ENCODE measurements around the gene PLEKHH1. TPM values are rescaled to one million over a fixed set of nuclear protein-coding genes. Genes with fewer than 3 reads are reported as not detected.

Gene PLEKHH1
- total and polyA plus RNA-seq, 3 experiments from 2014 or later, result 0.77 to 0.86 TPM; not detected in 1

GRCh38 chr14:67576216-67576955, 43.3 kb downstream of the PLEKHH1 start:
- ChIA-PET POLR2A (no interaction called here), CTCF (interaction anchor here (1.0 to 1.9 kb wide), 3 partner anchors 50 to 150 kb away, joined by 3 to 14 read pairs (median 5); no protein-coding TSS in a partner anchor)
- H3K4me1 ChIP-seq (ENCODE audit: insufficient read depth, low read length), result no peaks in the 10 kb centered on the region
- no peak overlapping the region for H3K27ac ChIP-seq (ENCODE audit: low read depth, low read length)
- DNase-seq, result no peak
- no peak overlapping the region for H3K4me3 ChIP-seq (ENCODE audit: low read length)
- H3K9me3 ChIP-seq (ENCODE audit: low read length), result no peaks in the 10 kb centered on the region
- Mint-ChIP-seq H3K9me3 (no peaks in the 10 kb centered on the region), H3K27ac (peak overlapping the region in 2 of 8 donors; percentile 26 to 70), H3K36me3 (no peaks in the 10 kb centered on the region), H3K4me3 (no peak overlapping the region), H3K27me3 (peaks cover 1 to 5% of the 10 kb centered on the region in 2 donors), H3K4me1 (no peaks in the 10 kb centered on the region)
- no peaks in the 10 kb centered on the region for H3K36me3 ChIP-seq (ENCODE audit: insufficient read depth, low read length)
- no peaks in the 10 kb centered on the region for H3K27me3 ChIP-seq (ENCODE audit: insufficient read depth, low read length, poor library complexity, severe bottlenecking)

DNA sequence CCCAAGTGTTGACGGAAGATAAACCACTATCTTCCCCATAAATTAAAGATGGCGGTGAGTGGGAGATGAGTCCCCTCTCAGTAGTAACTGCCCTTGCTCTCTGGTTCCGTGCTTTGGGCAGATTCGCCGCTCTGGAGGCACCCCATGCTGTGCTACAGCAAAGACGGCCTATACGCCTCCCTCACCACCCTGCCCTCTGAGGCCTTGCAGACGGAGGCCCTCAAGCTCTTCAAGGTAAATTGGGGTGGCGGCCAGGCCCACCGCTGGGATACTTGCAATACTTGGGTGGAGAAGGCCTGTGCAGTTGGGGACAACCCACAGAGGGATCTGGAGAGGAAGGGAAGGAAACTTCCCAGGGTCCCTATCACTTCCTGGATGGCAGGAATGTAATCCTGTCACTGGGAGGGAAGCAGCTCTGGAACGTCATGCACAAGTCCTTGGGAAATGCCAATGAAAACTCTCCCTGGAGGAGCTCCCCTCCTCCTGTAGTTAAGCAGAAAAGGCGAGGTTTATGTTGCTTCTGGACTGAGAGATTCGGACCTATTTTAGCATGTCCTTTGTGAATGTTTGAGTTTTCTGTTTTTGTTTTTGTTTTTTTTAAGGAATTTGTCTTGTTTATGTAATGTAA, 44.2 kb downstream of the PLEKHH1 start:
- Mint-ChIP-seq H3K9me3 (no peaks in the 10 kb centered on the region), H3K4me3 (no peak overlapping the region), H3K27ac (no peak overlapping the region), H3K36me3 (no peaks in the 10 kb centered on the region), H3K4me1 (no peaks in the 10 kb centered on the region), H3K27me3 (peaks cover 0 to 4% of the 10 kb centered on the region in 2 donors)
- ChIA-PET CTCF (interaction anchor here (1.5 to 1.9 kb wide), 2 partner anchors 149 to 151 kb away, joined by 6 to 14 read pairs; no protein-coding TSS in a partner anchor), POLR2A (no interaction called here)
- DNase-seq, result no peak
- no peaks in the 10 kb centered on the region for H3K27me3 ChIP-seq (ENCODE audit: insufficient read depth, low read length, poor library complexity, severe bottlenecking)
- H3K27ac ChIP-seq (ENCODE audit: low read depth, low read length), result no peak overlapping the region
- H3K36me3 ChIP-seq (ENCODE audit: insufficient read depth, low read length), result no peaks in the 10 kb centered on the region
- H3K4me3 ChIP-seq (ENCODE audit: low read length), result no peak overlapping the region
- no peaks in the 10 kb centered on the region for H3K9me3 ChIP-seq (ENCODE audit: low read length)
- no peaks in the 10 kb centered on the region for H3K4me1 ChIP-seq (ENCODE audit: insufficient read depth, low read length)

- no peaks in the 10 kb centered on the region for H3K36me3 ChIP-seq (ENCODE audit: insufficient read depth, low read length)
- no peak overlapping the region for H3K4me3 ChIP-seq (ENCODE audit: low read length)
- ChIA-PET POLR2A (no interaction called here), CTCF (interaction anchor here (0.8 to 1.7 kb wide), 4 partner anchors 11 to 150 kb away, joined by 3 to 6 read pairs (median 4); no protein-coding TSS in a partner anchor)
- H3K27ac ChIP-seq (ENCODE audit: low read depth, low read length), result no peak overlapping the region
- no peak overlapping the region for H3K4me3 Mint-ChIP-seq
- H3K36me3 Mint-ChIP-seq, result no peaks in the 10 kb centered on the region
- no peaks in the 10 kb centered on the region for H3K9me3 ChIP-seq (ENCODE audit: low read length)
- no peak overlapping the region for H3K27ac Mint-ChIP-seq
- H3K4me1 ChIP-seq (ENCODE audit: insufficient read depth, low read length), result no peaks in the 10 kb centered on the region
- H3K9me3 Mint-ChIP-seq, result no peaks in the 10 kb centered on the region
- no peaks in the 10 kb centered on the region for H3K4me1 Mint-ChIP-seq
- DNase-seq, result no peak
- no peaks in the 10 kb centered on the region for H3K27me3 ChIP-seq (ENCODE audit: insufficient read depth, low read length, poor library complexity, severe bottlenecking)
- peaks cover 0 to 4% of the 10 kb centered on the region in 2 donors for H3K27me3 Mint-ChIP-seq
These were observed 45.0 kb downstream of the PLEKHH1 start for GRCh38 chr14:67577909-67578749.

DNA sequence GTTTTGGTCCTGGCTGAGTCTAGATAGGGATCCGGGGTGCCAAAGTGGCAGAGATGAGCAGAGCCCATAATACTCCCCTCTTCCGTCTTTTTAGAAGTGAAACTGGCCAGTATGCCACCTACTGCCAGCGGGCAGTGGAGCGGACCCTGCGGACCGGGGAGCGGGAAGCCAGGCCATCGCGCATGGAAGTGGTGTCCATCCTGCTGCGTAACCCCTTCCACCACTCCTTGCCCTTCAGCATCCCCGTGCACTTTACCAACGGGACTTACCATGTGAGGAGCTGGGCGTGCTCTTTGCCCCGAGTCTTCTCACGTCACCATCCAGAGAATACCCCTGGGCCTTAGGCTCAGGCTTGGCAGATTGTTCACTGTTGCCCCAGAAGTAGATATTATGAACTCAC, 46.0 kb downstream of the PLEKHH1 start:
- peaks cover 0 to 4% of the 10 kb centered on the region in 2 donors for H3K27me3 Mint-ChIP-seq
- Histone ChIP-seq H3K4me3 (ENCODE audit: low read length) (no peak overlapping the region), H3K36me3 (ENCODE audit: insufficient read depth, low read length) (no peaks in the 10 kb centered on the region), H3K9me3 (ENCODE audit: low read length) (no peaks in the 10 kb centered on the region), H3K27me3 (ENCODE audit: insufficient read depth, low read length, poor library complexity, severe bottlenecking) (no peaks in the 10 kb centered on the region), H3K4me1 (ENCODE audit: insufficient read depth, low read length) (no peaks in the 10 kb centered on the region), H3K27ac (ENCODE audit: low read depth, low read length) (no peak overlapping the region)
- no peak for DNase-seq
- H3K4me3 Mint-ChIP-seq, result no peak overlapping the region
- H3K9me3 Mint-ChIP-seq, result no peaks in the 10 kb centered on the region
- POLR2A ChIA-PET, result interaction anchor here (0.6 kb wide), 1 partner anchor 85 kb away, joined by 3 read pairs; no protein-coding TSS in a partner anchor
- H3K27ac Mint-ChIP-seq, result no peak overlapping the region
- H3K4me1 Mint-ChIP-seq, result no peaks in the 10 kb centered on the region
- H3K36me3 Mint-ChIP-seq, result no peaks in the 10 kb centered on the region
- CTCF ChIA-PET, result interaction anchor here (0.8 to 7.6 kb wide), 6 partner anchors 8 to 151 kb away, joined by 3 to 57 read pairs (median 5); no protein-coding TSS in a partner anchor

GRCh38 chr14:67579636-67580035, 46.5 kb downstream of the PLEKHH1 start:
- POLR2A ChIA-PET, result interaction anchor here (0.6 kb wide), 1 partner anchor 85 kb away, joined by 3 read pairs; no protein-coding TSS in a partner anchor
- no peak overlapping the region for H3K4me3 ChIP-seq (ENCODE audit: low read length)
- no peaks in the 10 kb centered on the region for H3K9me3 Mint-ChIP-seq
- no peak overlapping the region for H3K4me3 Mint-ChIP-seq
- no peaks in the 10 kb centered on the region for H3K27me3 ChIP-seq (ENCODE audit: insufficient read depth, low read length, poor library complexity, severe bottlenecking)
- DNase-seq, result no peak
- no peak overlapping the region for H3K27ac Mint-ChIP-seq
- CTCF ChIA-PET, result interaction anchor here (1.7 to 7.6 kb wide), 4 partner anchors 9 to 152 kb away, joined by 4 to 57 read pairs (median 18); no protein-coding TSS in a partner anchor
- H3K4me1 ChIP-seq (ENCODE audit: insufficient read depth, low read length), result no peaks in the 10 kb centered on the region
- H3K9me3 ChIP-seq (ENCODE audit: low read length), result no peaks in the 10 kb centered on the region
- H3K36me3 Mint-ChIP-seq, result no peaks in the 10 kb centered on the region
- no peaks in the 10 kb centered on the region for H3K36me3 ChIP-seq (ENCODE audit: insufficient read depth, low read length)
- H3K27ac ChIP-seq (ENCODE audit: low read depth, low read length), result no peak overlapping the region
- H3K4me1 Mint-ChIP-seq, result no peaks in the 10 kb centered on the region
- H3K27me3 Mint-ChIP-seq, result peaks cover 0 to 4% of the 10 kb centered on the region in 2 donors

DNA sequence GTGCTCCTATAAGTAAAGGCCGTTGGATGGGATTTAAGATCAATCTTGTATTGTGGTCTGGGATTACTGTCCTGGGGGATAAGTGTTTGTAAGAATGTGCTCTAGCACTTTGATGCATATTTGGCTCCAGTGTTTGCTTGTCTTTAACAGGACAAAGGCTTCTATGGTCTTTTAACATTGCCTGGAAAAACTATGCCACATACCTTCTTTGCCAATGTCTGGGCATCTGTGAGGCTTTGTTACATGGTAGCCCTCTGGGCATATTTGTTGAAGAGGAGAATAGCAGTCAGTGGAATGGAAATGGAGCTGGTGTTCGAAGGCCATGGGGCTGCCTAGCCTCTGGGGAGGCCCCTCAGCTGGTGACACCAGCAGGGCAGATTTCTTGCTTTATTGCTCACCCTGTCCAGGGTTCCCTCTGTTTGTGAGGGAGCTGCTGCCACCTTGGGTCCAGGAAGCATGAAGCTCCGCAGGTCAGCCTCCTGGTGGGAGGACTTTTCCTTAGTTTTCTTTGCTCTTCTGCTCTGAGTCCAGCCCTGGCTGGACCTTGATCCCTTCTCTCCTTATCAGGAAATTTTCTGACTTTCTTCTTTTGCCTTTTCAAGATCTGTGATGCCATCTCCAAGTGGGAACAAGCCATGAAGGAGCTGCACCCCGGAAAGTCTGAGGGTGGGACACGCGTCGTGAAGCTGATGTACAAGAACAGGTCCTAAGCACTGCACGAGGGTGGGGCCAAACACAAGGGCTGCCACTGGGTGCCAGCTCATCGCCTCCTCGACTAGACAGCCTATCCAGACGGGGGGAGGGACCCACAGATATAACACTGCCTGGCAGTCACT, 47.5 kb downstream of the PLEKHH1 start:
- POLR2A ChIA-PET, result no interaction called here

GRCh38 chr14:67581643-67582042, 48.6 kb downstream of the PLEKHH1 start:
- no peaks in the 10 kb centered on the region for H3K9me3 Mint-ChIP-seq
- Histone ChIP-seq H3K9me3 (ENCODE audit: low read length) (no peaks in the 10 kb centered on the region), H3K4me3 (ENCODE audit: low read length) (no peak overlapping the region), H3K36me3 (ENCODE audit: insufficient read depth, low read length) (no peaks in the 10 kb centered on the region), H3K27me3 (ENCODE audit: insufficient read depth, low read length, poor library complexity, severe bottlenecking) (no peaks in the 10 kb centered on the region), H3K27ac (ENCODE audit: low read depth, low read length) (no peak overlapping the region), H3K4me1 (ENCODE audit: insufficient read depth, low read length) (no peaks in the 10 kb centered on the region)
- no peaks in the 10 kb centered on the region for H3K4me1 Mint-ChIP-seq
- no peak for DNase-seq
- peaks cover 0 to 4% of the 10 kb centered on the region in 2 donors for H3K27me3 Mint-ChIP-seq
- CTCF ChIA-PET, result interaction anchor here (0.9 to 7.6 kb wide), 6 partner anchors 11 to 155 kb away, joined by 3 to 57 read pairs (median 8); no protein-coding TSS in a partner anchor
- POLR2A ChIA-PET, result no interaction called here
- peak overlapping the region in 2 of 8 donors; percentile 21 to 46 for H3K27ac Mint-ChIP-seq
- peaks cover 0 to 8% (median 0%) of the 10 kb centered on the region in 3 donors for H3K36me3 Mint-ChIP-seq
- no peak overlapping the region for H3K4me3 Mint-ChIP-seq

More for the DNA sequence above, 47.5 kb downstream of the PLEKHH1 start:
- Mint-ChIP-seq H3K27me3 (peaks cover 0 to 4% of the 10 kb centered on the region in 2 donors), H3K27ac (no peak overlapping the region), H3K4me3 (no peak overlapping the region), H3K9me3 (no peaks in the 10 kb centered on the region), H3K4me1 (no peaks in the 10 kb centered on the region), H3K36me3 (peaks cover 0 to 2% (median 0%) of the 10 kb centered on the region in 3 donors)
- H3K4me1 ChIP-seq (ENCODE audit: insufficient read depth, low read length), result no peaks in the 10 kb centered on the region
- CTCF ChIA-PET, result interaction anchor here (1.1 to 7.6 kb wide), 4 partner anchors 9 to 154 kb away, joined by 4 to 57 read pairs (median 18); no protein-coding TSS in a partner anchor
- no peaks in the 10 kb centered on the region for H3K27me3 ChIP-seq (ENCODE audit: insufficient read depth, low read length, poor library complexity, severe bottlenecking)
- H3K27ac ChIP-seq (ENCODE audit: low read depth, low read length), result no peak overlapping the region
- DNase-seq, result no peak
- no peaks in the 10 kb centered on the region for H3K36me3 ChIP-seq (ENCODE audit: insufficient read depth, low read length)
- H3K4me3 ChIP-seq (ENCODE audit: low read length), result no peak overlapping the region
- H3K9me3 ChIP-seq (ENCODE audit: low read length), result no peaks in the 10 kb centered on the region

Measured in CD8-positive, alpha-beta memory T cell (primary cell).